A549 (cell line): ENCODE data around the gene FAM240A. TPM values are rescaled to one million over a fixed set of nuclear protein-coding genes. Genes with fewer than 3 reads are reported as not detected.

Experiments used
- ATAC-seq, 2 experiments: fragments of 200-7000 bp in 1 of 2; fragments of >200 bp in 1 of 2; cut with Nextera tagmentation in 1 of 2; cut with Tn5 transposase in 1 of 2; 3 replicates each; pipeline versions ENCODE4 v1.8.0 to v1.9.1; 2018 to 2020; ENCODE audit warnings: mild to moderate bottlenecking in 1 of 2, moderate library complexity in 1 of 2
- CTCF ChIA-PET: fragments of 300-600 bp; sonication (Branson Sonifier 250); formaldehyde crosslinking; extraction: SDS; loops from one replicate; lab custom pipeline; 2021; ENCODE audit warnings: antibody characterized with exemption, inconsistent platforms; lab: Yijun Ruan, JAX
- POLR2A ChIA-PET: fragments of 350-600 bp; formaldehyde crosslinking; extraction: SDS; loops from one replicate; lab custom pipeline; 2021; ENCODE audit warnings: antibody characterized with exemption, inconsistent platforms; lab: Yijun Ruan, JAX
- DNase-seq, 2 experiments: peaks; one replicate each; pipeline versions ENCODE4 v3.0.0 to v3.0.0-alpha.2; 2011 to 2016; ENCODE audit warnings: low read depth in 1 of 2, low spot score in 1 of 2
- FAIRE-seq: peaks from 2 replicates; lab custom pipeline; 2011; peaks lifted over from hg19 to GRCh38; lab: Jason Lieb, UNC
- H3K27ac ChIP-seq, 2 experiments: fragments of >200 bp; sonication (Bioruptor Twin); formaldehyde crosslinking; 3 replicates each; pipeline ENCODE4 v1.5.1; 2016 to 2017
- H3K4me1 ChIP-seq: fragments of >200 bp; sonication (Bioruptor Twin); formaldehyde crosslinking; 3 replicates; pipeline ENCODE4 v1.6.1; 2016
- H3K4me2 ChIP-seq: fragments of >200 bp; sonication (Bioruptor Twin); formaldehyde crosslinking; 3 replicates; pipeline ENCODE4 v1.6.1; 2016
- H3K4me3 ChIP-seq: fragments of >200 bp; sonication (Bioruptor Twin); formaldehyde crosslinking; 3 replicates; pipeline ENCODE4 v1.5.1; 2016
- H3K9me3 ChIP-seq: fragments of >200 bp; sonication (Bioruptor Twin); formaldehyde crosslinking; 3 replicates; pipeline ENCODE4 v1.6.1; 2016
- CBX8 ChIP-seq: fragments of 200-600 bp; sonication (generic); IDR thresholded peaks from 2 replicates; pipeline ENCODE4 v1.6.1; 2016
- CEBPB ChIP-seq, 2 experiments: fragments of >200 bp in 1 of 2; sonication (Bioruptor Twin) in 1 of 2; formaldehyde crosslinking in 1 of 2; IDR thresholded peaks; 2 replicates each; pipeline ENCODE4 v1.6.1; 2012 to 2016
- CHD2 ChIP-seq: fragments of 150-350 bp; IDR thresholded peaks from 2 replicates; pipeline ENCODE4 v1.6.1; 2014; ENCODE audit warnings: low read length; ENCODE audit not compliant: partially characterized antibody
- EHMT2 ChIP-seq: fragments of 200-600 bp; sonication (generic); IDR thresholded peaks from 2 replicates; pipeline ENCODE4 v1.6.1; 2016; ENCODE audit warnings: antibody characterized with exemption, low read depth, mild to moderate bottlenecking, moderate library complexity
- FOSL2 ChIP-seq, 2 experiments: fragments of 450-650 bp in 1 of 2; fragments of >200 bp in 1 of 2; sonication (Bioruptor Twin) in 1 of 2; formaldehyde crosslinking; IDR thresholded peaks; 2 replicates each; pipeline versions ENCODE4 v1.5.0 to v1.6.1; 2016 to 2020; ENCODE audit warnings: mild to moderate bottlenecking in 1 of 2, moderate library complexity in 1 of 2
- HOXA7 ChIP-seq: fragments of 250-450 bp; sonication (Bioruptor Pico); IDR thresholded peaks from 2 replicates; pipeline ENCODE4 v1.5.0; 2020; ENCODE audit warnings: mild to moderate bottlenecking, moderate library complexity
- HOXB5 ChIP-seq: fragments of 250-450 bp; sonication (Bioruptor Pico); IDR thresholded peaks from 2 replicates; pipeline ENCODE4 v1.5.0; 2020; ENCODE audit warnings: mild to moderate bottlenecking, moderate library complexity
- KDM1A ChIP-seq: fragments of 200-600 bp; sonication (generic); IDR thresholded peaks from 2 replicates; pipeline ENCODE4 v1.6.1; 2016; ENCODE audit warnings: low read depth, mild to moderate bottlenecking
- NPAS2 ChIP-seq: fragments of 250-450 bp; sonication (Bioruptor Pico); IDR thresholded peaks from 2 replicates; pipeline ENCODE4 v1.8.0; 2022; ENCODE audit warnings: mild to moderate bottlenecking, moderate library complexity, borderline replicate concordance
- RARB ChIP-seq: fragments of 250-450 bp; sonication (Bioruptor Pico); IDR thresholded peaks from 2 replicates; pipeline ENCODE4 v1.8.0; 2021; ENCODE audit warnings: mild to moderate bottlenecking, moderate library complexity
- RCOR1 ChIP-seq: fragments of 150-350 bp; IDR thresholded peaks from 2 replicates; pipeline ENCODE4 v1.6.1; 2014; ENCODE audit warnings: antibody characterized with exemption, low read length, low read depth
- RFX5 ChIP-seq: fragments of 450-650 bp; IDR thresholded peaks from 2 replicates; pipeline ENCODE4 v1.7.1; 2014; ENCODE audit warnings: antibody characterized with exemption, mild to moderate bottlenecking, moderate library complexity
- SREBF2 ChIP-seq: fragments of 450-650 bp; IDR thresholded peaks from 2 replicates; pipeline ENCODE4 v1.6.1; 2014; ENCODE audit warnings: mild to moderate bottlenecking, moderate library complexity
- TFCP2L1 ChIP-seq: fragments of 250-450 bp; sonication (Bioruptor Pico); IDR thresholded peaks from 2 replicates; pipeline ENCODE4 v1.5.0; 2021; ENCODE audit warnings: mild to moderate bottlenecking
- ZFP36 ChIP-seq: fragments of 450-650 bp; IDR thresholded peaks from 2 replicates; pipeline ENCODE4 v1.6.1; 2014; ENCODE audit warnings: borderline replicate concordance; ENCODE audit not compliant: partially characterized antibody
- WGBS: methylation state at CpG from one replicate; pipeline ENCODE4 v1.1.6; 2017; ENCODE audit errors: missing lambda C conversion rate; 5-methylcytosine and 5-hydroxymethylcytosine counted together
- polyA minus RNA-seq: library from RNA; depleted of rRNA, polyadenylated mRNA; stranded (reverse); fragments of >200 nt; gene quantifications from 2 replicates; pipeline ENCODE4 v1.2.3, GENCODE V29; 2011; rRNA and poly(A)+ RNA removed
- polyA plus RNA-seq, 4 experiments: library from polyadenylated mRNA; depleted of rRNA in 3 of 4; stranded (reverse); fragments of >200 nt; fragmentation: RNase III in 1 of 4; extraction: RNeasy Plus Mini Kit Qiagen cat#74134 plus additional on column Dnase treatment in 1 of 4; gene quantifications; 2 replicates in 3 of 4; 3 replicates in 1 of 4; pipeline ENCODE4 v1.2.3, GENCODE V29; 2011 to 2017
- TF ChIP-seq, protein P1 (sequence below): IDR thresholded peaks from 2 replicates; pipeline ENCODE4 v1.6.1; 2012
- TF ChIP-seq, protein P2 (sequence below): fragments of 250-450 bp; sonication (Bioruptor Pico); IDR thresholded peaks from 2 replicates; pipeline ENCODE4 v1.5.0; 2021; ENCODE audit warnings: mild to moderate bottlenecking, moderate library complexity, borderline replicate concordance
- TF ChIP-seq, protein P3 (sequence below): fragments of >200 bp; sonication (Bioruptor Twin); formaldehyde crosslinking; IDR thresholded peaks from 2 replicates; pipeline ENCODE4 v1.6.1; 2016
- TF ChIP-seq, protein P4 (sequence below): fragments of >200 bp; sonication (Bioruptor Twin); formaldehyde crosslinking; IDR thresholded peaks from 3 replicates; pipeline ENCODE4 v1.5.1; 2016

FAM240A gene
- polyA plus RNA-seq (2011; rRNA removed): not detected in 2 replicates
- not detected in 2 replicates for polyA plus RNA-seq (2012; cell fraction: cytosol; rRNA removed)
- polyA plus RNA-seq (2012; cell fraction: nucleus; rRNA removed): not detected in 2 replicates
- polyA plus RNA-seq (2017; fragmentation: RNase III; extraction: RNeasy Plus Mini Kit Qiagen cat#74134 plus additional on column Dnase treatment): not detected in 3 replicates
- polyA minus RNA-seq: not detected in 2 replicates

DNA sequence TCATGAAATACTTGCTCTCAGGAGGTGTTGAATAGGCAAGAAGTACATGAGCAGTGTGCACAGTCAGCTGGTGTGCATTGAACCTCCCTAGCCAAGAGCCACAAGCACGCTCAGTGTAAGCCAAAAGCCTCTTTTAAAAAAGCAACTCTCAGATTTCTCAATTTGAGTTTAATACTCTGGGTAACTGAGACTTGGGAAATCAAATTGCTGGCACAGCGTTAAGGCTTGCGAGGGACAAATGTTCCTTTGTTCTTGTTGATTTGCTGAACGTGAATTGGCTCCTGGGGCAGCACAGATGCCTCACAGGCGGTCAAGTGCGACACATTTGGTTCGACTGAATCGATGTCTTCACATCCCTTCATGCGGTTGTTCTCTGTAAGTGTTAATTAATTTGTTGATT, at the start of gene FAM240A:
TSS of gene FAM240A (plus strand) at position 202 of the 400 bp plus-strand sequence. CDS start at position 361, 159 bp downstream.
- FAIRE-seq (no peak), ATAC-seq (no peak), DNase-seq (no peak)
- ChIA-PET CTCF (no interaction called here), POLR2A (no interaction called here)
- H3K4me2 ChIP-seq: no peak within 1 kb of the TSS
- no peak within 1 kb of the TSS for H3K27ac ChIP-seq
- no peak within 1 kb of the TSS for H3K4me3 ChIP-seq
- no peaks in the 10 kb centered on the region for H3K9me3 ChIP-seq
- H3K4me1 ChIP-seq: no peaks in the 10 kb centered on the region
- TF ChIP-seq HOXB5 (CRISPR knock-in tag) (no peak), FOSL2 (IDR thresholded peaks at IDR 0.05) (no peak), FOSL2 (CRISPR knock-in tag; IDR thresholded peaks at IDR 0.05) (no peak), EHMT2 (no peak), RARB (CRISPR knock-in tag) (no peak), CEBPB (IDR thresholded peaks at IDR 0.05) (no peak), CHD2 (no peak), ZFP36 (no peak), HOXA7 (CRISPR knock-in tag) (no peak), SREBF2 (no peak), RFX5 (no peak), CBX8 (no peak), KDM1A (no peak)
- TF ChIP-seq, protein P1, sequence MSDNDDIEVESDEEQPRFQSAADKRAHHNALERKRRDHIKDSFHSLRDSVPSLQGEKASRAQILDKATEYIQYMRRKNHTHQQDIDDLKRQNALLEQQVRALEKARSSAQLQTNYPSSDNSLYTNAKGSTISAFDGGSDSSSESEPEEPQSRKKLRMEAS: no peak
- TF ChIP-seq, protein P2, sequence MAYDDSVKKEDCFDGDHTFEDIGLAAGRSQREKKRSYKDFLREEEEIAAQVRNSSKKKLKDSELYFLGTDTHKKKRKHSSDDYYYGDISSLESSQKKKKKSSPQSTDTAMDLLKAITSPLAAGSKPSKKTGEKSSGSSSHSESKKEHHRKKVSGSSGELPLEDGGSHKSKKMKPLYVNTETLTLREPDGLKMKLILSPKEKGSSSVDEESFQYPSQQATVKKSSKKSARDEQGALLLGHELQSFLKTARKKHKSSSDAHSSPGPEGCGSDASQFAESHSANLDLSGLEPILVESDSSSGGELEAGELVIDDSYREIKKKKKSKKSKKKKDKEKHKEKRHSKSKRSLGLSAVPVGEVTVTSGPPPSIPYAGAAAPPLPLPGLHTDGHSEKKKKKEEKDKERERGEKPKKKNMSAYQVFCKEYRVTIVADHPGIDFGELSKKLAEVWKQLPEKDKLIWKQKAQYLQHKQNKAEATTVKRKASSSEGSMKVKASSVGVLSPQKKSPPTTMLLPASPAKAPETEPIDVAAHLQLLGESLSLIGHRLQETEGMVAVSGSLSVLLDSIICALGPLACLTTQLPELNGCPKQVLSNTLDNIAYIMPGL (CRISPR knock-in tag): no peak
- TF ChIP-seq, protein P3, sequence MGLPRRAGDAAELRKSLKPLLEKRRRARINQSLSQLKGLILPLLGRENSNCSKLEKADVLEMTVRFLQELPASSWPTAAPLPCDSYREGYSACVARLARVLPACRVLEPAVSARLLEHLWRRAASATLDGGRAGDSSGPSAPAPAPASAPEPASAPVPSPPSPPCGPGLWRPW: no peak
- TF ChIP-seq, protein P4, sequence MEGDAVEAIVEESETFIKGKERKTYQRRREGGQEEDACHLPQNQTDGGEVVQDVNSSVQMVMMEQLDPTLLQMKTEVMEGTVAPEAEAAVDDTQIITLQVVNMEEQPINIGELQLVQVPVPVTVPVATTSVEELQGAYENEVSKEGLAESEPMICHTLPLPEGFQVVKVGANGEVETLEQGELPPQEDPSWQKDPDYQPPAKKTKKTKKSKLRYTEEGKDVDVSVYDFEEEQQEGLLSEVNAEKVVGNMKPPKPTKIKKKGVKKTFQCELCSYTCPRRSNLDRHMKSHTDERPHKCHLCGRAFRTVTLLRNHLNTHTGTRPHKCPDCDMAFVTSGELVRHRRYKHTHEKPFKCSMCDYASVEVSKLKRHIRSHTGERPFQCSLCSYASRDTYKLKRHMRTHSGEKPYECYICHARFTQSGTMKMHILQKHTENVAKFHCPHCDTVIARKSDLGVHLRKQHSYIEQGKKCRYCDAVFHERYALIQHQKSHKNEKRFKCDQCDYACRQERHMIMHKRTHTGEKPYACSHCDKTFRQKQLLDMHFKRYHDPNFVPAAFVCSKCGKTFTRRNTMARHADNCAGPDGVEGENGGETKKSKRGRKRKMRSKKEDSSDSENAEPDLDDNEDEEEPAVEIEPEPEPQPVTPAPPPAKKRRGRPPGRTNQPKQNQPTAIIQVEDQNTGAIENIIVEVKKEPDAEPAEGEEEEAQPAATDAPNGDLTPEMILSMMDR: no peak
- TF ChIP-seq, all 56 proteins: peak for 0
- 57% methylated on average over 9 of the region's 9 CpGs for WGBS

DNA sequence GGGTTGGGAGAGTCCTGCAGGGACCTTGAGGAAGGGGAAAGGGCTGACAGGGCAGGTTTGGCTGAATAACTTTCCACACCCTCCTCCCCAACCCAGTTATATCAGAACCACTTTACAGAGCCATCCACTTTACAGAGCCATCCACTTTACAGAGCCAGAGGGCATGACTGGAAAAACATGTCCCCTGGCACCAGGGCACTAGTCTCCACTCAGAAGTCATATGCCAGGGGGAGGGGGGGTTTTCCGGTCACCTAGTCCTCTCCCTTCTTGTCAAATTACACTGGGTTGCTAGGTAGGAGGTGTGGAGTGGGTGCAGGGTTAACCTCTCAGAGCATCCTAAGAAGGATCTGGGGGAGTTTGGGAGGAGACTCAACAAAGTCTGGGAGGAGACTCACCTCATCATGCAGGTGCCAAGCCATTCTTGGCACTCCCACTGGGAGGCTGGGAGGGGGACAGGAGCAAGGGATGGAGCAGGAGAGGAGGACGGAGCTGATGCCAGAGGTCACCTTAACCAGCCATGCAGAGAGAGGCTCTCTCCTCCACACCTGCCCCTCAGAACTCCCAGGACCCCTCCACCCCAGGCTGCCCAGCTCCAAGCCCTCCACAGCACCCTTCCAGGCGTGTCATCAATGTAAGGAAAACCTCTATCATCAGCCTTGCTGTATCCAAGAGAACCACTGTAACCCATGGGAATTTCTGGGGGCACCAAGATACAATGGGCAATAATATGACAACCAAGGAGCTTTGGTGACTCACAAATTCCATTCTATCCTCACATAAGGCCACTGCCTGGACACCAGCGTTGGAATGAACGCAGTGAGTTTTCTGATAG, 47.9 kb upstream of the FAM240A start:
- TF ChIP-seq CEBPB (IDR thresholded peaks at IDR 0.05) (no peak), RCOR1 (no peak), RFX5 (no peak), TFCP2L1 (CRISPR knock-in tag) (no peak), NPAS2 (CRISPR knock-in tag) (no peak)
- TF ChIP-seq, protein P2 (CRISPR knock-in tag): no peak
- ATAC-seq: no peak
- Histone ChIP-seq H3K4me1 (no peaks in the 10 kb centered on the region), H3K4me3 (no peak overlapping the region), H3K9me3 (no peaks in the 10 kb centered on the region), H3K27ac (no peak overlapping the region), H3K4me2 (no peak overlapping the region)
- ChIA-PET POLR2A (no interaction called here), CTCF (interaction anchor here (1.5 to 2.9 kb wide), 2 partner anchors 65 to 75 kb away, joined by 4 to 11 read pairs; no protein-coding TSS in a partner anchor)
- 65% methylated on average over 4 of the region's 5 CpGs for WGBS
- FAIRE-seq: no peak
- DNase-seq: no peak
